ENCODE data around the gene RAB4A. TPM values are rescaled to one million over a fixed set of nuclear protein-coding genes. Genes with fewer than 3 reads are reported as not detected.

The RAB4A gene
- total RNA-seq, 1 donor from 2014 or later = 58.6 TPM

DNA sequence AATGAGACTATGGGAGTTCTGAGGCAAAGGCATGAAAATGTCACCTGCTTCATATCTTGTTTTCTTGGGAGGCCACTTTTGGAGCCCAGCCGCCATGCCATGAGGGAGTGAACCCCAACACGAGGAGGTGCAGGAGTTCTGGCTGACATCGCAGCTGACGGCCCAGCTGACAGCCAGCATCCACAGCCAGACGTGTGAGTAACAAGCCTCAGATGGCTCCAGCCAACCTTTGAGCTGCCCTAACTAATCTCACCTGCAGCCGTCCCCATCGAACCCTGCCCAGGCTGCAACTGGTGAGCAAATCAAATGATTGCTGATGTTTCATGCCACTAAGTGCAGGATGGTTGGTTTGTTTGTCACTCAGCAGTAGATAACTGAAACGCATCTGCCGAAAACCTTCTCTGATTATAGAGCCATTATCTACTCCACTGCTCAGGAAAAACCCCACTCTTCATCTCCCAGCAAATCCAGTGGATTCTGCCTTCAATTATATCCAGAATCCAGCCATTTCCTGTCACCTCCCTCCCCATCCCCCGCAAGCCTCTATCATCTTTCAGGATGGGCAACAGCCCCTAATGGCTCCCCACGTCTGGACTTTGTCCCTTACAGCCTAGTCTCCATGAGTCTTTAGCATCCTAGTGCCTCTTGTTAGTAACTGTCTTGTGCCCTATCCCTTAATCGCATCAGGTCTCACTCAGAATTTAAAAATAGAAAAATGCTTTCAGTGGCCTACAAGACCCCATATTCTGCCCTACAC lies 18.5 kb upstream of the RAB4A start:
- Mint-ChIP-seq H3K36me3 (ENCODE audit: low read depth) (no peaks in the 10 kb centered on the region), H3K27ac (ENCODE audit: unreplicated experiment) (no peak overlapping the region), H3K4me3 (ENCODE audit: unreplicated experiment) (no peak overlapping the region), H3K4me1 (ENCODE audit: low read depth) (peaks cover 8% of the 10 kb centered on the region), H3K27me3 (ENCODE audit: low read depth) (peaks cover 20% of the 10 kb centered on the region), H3K9me3 (ENCODE audit: low read depth) (no peaks in the 10 kb centered on the region)
- TF ChIP-seq, protein P1, sequence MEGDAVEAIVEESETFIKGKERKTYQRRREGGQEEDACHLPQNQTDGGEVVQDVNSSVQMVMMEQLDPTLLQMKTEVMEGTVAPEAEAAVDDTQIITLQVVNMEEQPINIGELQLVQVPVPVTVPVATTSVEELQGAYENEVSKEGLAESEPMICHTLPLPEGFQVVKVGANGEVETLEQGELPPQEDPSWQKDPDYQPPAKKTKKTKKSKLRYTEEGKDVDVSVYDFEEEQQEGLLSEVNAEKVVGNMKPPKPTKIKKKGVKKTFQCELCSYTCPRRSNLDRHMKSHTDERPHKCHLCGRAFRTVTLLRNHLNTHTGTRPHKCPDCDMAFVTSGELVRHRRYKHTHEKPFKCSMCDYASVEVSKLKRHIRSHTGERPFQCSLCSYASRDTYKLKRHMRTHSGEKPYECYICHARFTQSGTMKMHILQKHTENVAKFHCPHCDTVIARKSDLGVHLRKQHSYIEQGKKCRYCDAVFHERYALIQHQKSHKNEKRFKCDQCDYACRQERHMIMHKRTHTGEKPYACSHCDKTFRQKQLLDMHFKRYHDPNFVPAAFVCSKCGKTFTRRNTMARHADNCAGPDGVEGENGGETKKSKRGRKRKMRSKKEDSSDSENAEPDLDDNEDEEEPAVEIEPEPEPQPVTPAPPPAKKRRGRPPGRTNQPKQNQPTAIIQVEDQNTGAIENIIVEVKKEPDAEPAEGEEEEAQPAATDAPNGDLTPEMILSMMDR (IDR thresholded peaks at IDR 0.05) = no peak
- no peak for DNase-seq (ENCODE audit: low spot score)

DNA sequence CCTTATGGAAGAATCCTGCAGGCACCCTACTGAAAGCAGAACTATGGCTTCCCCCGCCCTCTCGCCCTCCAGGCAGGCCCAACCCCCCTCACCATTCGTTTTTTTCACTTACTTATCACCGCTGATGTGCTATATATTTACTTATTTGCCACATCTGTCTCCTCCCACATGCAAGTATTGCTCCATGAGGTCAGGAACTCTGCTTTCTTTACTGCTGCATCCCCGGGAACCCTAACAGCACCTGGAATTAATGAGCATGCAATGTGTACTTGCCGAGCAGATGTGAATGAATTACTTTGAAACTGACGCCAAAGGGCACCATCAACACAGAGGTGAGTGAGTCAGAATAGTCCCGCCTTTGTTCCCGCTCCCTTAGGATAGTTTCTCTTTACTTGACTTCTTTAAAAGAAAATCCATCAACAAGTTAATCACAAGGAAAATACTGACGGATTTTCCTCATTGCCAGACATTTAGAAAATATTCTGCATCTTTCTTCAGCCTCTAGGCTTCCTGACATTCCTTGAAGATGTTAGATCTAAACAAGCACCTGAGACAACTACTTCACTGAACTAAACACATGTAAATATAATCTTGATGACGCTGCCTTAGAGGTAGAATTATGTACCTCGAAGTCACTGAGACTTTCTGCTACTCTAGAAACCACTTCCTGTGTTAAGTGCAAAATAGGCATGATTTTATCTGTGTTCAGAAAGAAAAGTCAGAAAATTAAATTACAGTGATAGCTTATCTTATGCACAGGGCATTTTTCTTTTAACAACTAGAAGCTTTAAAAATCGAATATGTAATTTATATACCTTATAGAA lies 17.5 kb upstream of the RAB4A start:
- Mint-ChIP-seq H3K9me3 (ENCODE audit: low read depth) (no peaks in the 10 kb centered on the region), H3K4me1 (ENCODE audit: low read depth) (peaks cover 13% of the 10 kb centered on the region), H3K27me3 (ENCODE audit: low read depth) (peaks cover 20% of the 10 kb centered on the region), H3K27ac (ENCODE audit: unreplicated experiment) (no peak overlapping the region), H3K36me3 (ENCODE audit: low read depth) (no peaks in the 10 kb centered on the region), H3K4me3 (ENCODE audit: unreplicated experiment) (no peak overlapping the region)
- TF ChIP-seq, protein P1 (IDR thresholded peaks at IDR 0.05) = no peak
- DNase-seq (ENCODE audit: low spot score) = no peak

DNA sequence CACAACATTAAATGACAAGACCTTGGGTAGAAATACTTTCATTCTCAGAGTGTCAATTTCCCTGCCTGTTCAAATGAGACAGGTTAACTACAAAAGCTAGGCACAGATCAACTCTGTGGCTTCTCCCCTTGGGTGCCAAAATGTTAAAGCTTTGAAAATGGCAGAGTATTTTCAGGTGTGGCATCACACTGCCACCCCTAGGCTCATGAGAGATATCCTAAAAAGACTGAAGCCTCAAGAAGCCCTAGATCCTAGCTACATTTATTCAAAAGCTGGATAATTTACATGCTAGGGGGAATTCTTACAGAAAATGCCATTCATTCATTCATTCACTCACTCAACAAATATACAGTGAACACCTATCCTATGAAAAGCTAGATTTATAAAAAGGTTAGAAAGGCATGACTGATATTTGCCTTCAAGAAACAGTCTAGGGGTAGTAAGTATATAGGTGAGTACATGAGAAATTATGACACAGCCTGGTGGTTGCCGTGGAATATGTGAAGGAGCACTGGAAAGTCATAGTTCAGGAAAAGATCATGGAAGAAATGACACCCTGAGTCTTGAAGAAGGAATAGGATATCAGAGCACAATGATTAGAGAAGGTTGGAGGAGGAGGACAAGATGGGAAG lies 15.9 kb upstream of the RAB4A start:
- H3K27me3 Mint-ChIP-seq (ENCODE audit: low read depth) = peaks cover 6% of the 10 kb centered on the region
- no peaks in the 10 kb centered on the region for H3K36me3 Mint-ChIP-seq (ENCODE audit: low read depth)
- no peaks in the 10 kb centered on the region for H3K9me3 Mint-ChIP-seq (ENCODE audit: low read depth)
- no peak overlapping the region for H3K27ac Mint-ChIP-seq (ENCODE audit: unreplicated experiment)
- no peak for DNase-seq (ENCODE audit: low spot score)
- no peak overlapping the region for H3K4me3 Mint-ChIP-seq (ENCODE audit: unreplicated experiment)
- TF ChIP-seq, protein P1 (IDR thresholded peaks at IDR 0.05) = peak; percentile 72
- peaks cover 13% of the 10 kb centered on the region for H3K4me1 Mint-ChIP-seq (ENCODE audit: low read depth)

DNA sequence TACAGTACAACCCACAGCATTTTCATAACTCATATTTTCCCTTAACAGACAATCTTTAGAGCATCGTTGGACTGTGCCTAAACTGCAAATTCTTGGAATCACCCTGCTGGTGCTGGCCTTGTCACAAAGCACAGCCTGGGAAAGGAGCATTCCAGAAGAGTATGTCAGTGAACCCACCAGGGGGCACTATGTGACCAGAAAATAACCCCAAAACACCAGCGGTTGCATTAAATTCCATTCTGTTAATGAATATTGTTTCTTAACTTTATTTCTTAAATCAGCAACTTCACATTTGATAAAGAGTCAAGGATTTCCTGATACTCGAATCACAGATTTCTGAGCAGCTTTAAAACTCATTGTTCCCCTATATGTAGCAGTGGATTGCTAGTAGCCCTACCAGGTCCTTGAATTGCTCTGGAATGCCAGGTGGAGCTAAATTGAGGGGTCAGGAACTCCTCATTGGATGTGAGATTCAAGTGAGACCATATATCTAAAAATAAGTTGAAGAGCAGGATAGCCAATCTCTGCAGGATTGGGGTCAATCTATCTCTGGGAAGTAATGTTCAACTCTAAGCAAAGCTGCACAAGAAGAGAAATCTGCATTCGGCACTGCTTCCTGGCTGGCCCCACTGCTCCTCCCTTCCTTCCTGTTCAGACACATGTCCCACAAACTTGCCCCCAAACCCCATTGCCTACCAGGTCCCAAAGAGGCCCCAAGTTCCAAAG lies 12.7 kb upstream of the RAB4A start:
- Mint-ChIP-seq H3K9me3 (ENCODE audit: low read depth) (no peaks in the 10 kb centered on the region), H3K27me3 (ENCODE audit: low read depth) (peaks cover 3% of the 10 kb centered on the region), H3K4me3 (ENCODE audit: unreplicated experiment) (no peak overlapping the region), H3K27ac (ENCODE audit: unreplicated experiment) (no peak overlapping the region), H3K4me1 (ENCODE audit: low read depth) (peaks cover 10% of the 10 kb centered on the region), H3K36me3 (ENCODE audit: low read depth) (no peaks in the 10 kb centered on the region)
- TF ChIP-seq, protein P1 (IDR thresholded peaks at IDR 0.05) = peak; percentile 98
- no peak for DNase-seq (ENCODE audit: low spot score)

DNA sequence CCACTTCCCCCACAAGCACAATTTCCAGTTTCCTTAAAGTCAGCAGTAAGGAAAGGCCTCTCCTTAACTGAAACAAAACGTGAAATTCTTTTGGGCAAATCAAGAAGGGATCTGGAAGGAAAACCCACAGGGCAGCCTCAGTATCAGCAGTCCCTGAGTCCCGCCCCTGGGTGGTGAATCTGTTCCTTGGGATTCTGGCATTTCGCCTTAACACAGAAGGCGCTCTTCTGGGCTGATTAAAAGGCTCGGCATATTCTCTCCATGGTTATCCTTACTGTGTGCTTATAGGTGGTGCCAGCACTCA lies 12.2 kb upstream of the RAB4A start:
- peaks cover 2% of the 10 kb centered on the region for H3K27me3 Mint-ChIP-seq (ENCODE audit: low read depth)
- DNase-seq (ENCODE audit: low spot score) = no peak
- H3K36me3 Mint-ChIP-seq (ENCODE audit: low read depth) = no peaks in the 10 kb centered on the region
- H3K4me1 Mint-ChIP-seq (ENCODE audit: low read depth) = peaks cover 5% of the 10 kb centered on the region
- H3K27ac Mint-ChIP-seq (ENCODE audit: unreplicated experiment) = no peak overlapping the region
- no peaks in the 10 kb centered on the region for H3K9me3 Mint-ChIP-seq (ENCODE audit: low read depth)
- TF ChIP-seq, protein P1 (IDR thresholded peaks at IDR 0.05) = no peak
- H3K4me3 Mint-ChIP-seq (ENCODE audit: unreplicated experiment) = no peak overlapping the region
